ENCODE measurements around the gene CD164. TPM values are rescaled to one million over a fixed set of nuclear protein-coding genes. Genes with fewer than 3 reads are reported as not detected.

Gene CD164
- total and polyA plus RNA-seq, 2 of the 13 experiments (the other 11 are each of a cell fraction or from before 2014, with no cell fraction given), result 222 to 293 TPM

DNA sequence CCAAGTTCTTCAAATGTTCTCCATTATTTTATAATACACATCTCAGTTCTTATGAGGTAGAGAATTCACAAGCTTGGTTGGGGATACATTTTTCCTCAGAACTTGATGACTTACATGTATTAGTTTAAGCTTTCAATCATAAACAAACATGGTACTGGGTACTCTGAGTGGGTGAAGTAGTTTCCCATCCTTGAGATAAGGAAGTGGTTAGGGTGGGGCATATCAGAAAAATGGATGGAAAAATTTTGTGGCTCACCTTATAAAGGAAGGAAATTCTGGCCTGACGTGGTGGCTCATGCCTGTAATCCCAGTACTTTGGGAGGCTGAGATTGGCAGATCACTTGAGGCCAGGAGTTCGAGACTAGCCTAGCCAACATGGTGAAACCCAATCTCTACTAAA lies 52.0 kb downstream of the CD164 start:
- Histone ChIP-seq H3K4me1 (ENCODE audit: insufficient read depth, low read length) (peaks cover 27% of the 10 kb centered on the region), H3K36me3 (replicated peaks in 1 of 2; ENCODE audit: control insufficient read depth in 1 of 2, insufficient read depth in 2 of 2, low read length in 2 of 2) (no peaks in the 10 kb centered on the region), H2AFZ (ENCODE audit: low read length) (no peak overlapping the region), H3K4me3 (replicated peaks in 1 of 3; ENCODE audit: insufficient read depth in 1 of 3, low read depth in 2 of 3, low read length in 3 of 3) (no peak overlapping the region), H3K9me3 (ENCODE audit: low read length) (no peaks in the 10 kb centered on the region), H3K4me2 (ENCODE audit: low read depth, low read length) (no peak overlapping the region), H3K27me3 (ENCODE audit: control insufficient read depth in 1 of 2, insufficient read depth in 2 of 2, low read length in 2 of 2) (no peaks in the 10 kb centered on the region; a peak in 1 of 5 replicates), H3K27ac (ENCODE audit: extremely low read length, insufficient read depth, low read length) (no peak overlapping the region), H4K20me1 (ENCODE audit: insufficient read depth, low read length) (no peaks in the 10 kb centered on the region), H3K9ac (ENCODE audit: insufficient read depth, low read depth, low read length) (no peak overlapping the region), H3K79me2 (ENCODE audit: insufficient read depth, low read length) (no peaks in the 10 kb centered on the region)
- POLR2A ChIA-PET, result no interaction called here
- intact Hi-C loops (cut with micrococcal nuclease; ENCODE audit: unreplicated experiment), result no loop called here
- DNase-seq (ENCODE audit: low spot score), result no peak
- no TSS peak for BruUV-seq (replicated peaks)
- in situ Hi-C loops (cut with HindIII; ENCODE audit: extremely low pct_ligation_motif_present, low pct_unique_long_range_greater_than_20kb), result no loop called here
- ATAC-seq, result no peak
- no peak for TF ChIP-seq ZNF292 (CRISPR knock-in tag; IDR thresholded peaks at IDR 0.05; ENCODE audit: borderline replicate concordance, low read depth)
- TF ChIP-seq, protein P1, sequence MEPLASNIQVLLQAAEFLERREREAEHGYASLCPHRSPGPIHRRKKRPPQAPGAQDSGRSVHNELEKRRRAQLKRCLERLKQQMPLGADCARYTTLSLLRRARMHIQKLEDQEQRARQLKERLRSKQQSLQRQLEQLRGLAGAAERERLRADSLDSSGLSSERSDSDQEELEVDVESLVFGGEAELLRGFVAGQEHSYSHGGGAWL (CRISPR knock-in tag; IDR thresholded peaks at IDR 0.05), result no peak
- TF ChIP-seq, protein P2, sequence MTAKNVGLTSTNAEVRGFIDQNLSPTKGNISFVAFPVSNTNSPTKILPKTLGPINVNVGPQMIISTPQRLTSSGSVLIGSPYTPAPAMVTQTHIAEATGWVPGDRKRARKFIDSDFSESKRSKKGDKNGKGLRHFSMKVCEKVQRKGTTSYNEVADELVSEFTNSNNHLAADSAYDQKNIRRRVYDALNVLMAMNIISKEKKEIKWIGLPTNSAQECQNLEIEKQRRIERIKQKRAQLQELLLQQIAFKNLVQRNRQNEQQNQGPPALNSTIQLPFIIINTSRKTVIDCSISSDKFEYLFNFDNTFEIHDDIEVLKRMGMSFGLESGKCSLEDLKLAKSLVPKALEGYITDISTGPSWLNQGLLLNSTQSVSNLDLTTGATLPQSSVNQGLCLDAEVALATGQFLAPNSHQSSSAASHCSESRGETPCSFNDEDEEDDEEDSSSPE (CRISPR knock-in tag; IDR thresholded peaks at IDR 0.05), result no peak
- TF ChIP-seq ZNF567 (CRISPR knock-in tag; IDR thresholded peaks at IDR 0.05; ENCODE audit: borderline replicate concordance), result no peak
- TF ChIP-seq, protein P3, sequence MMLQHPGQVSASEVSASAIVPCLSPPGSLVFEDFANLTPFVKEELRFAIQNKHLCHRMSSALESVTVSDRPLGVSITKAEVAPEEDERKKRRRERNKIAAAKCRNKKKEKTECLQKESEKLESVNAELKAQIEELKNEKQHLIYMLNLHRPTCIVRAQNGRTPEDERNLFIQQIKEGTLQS (CRISPR knock-in tag; IDR thresholded peaks at IDR 0.05), result no peak
- no peak for TF ChIP-seq ZNF747 (CRISPR knock-in tag; IDR thresholded peaks at IDR 0.05; ENCODE audit: borderline replicate concordance)
- TF ChIP-seq ZNF17 (CRISPR knock-in tag; IDR thresholded peaks at IDR 0.05), result no peak
- CTCF ChIA-PET (ENCODE audit: low intra/inter-chr PET ratio, low total read pairs), result no interaction called here
- WGBS (ENCODE audit: low lambda C conversion rate), result 87% methylated on average over 2 of the region's 2 CpGs
- FAIRE-seq, result no peak

Data from HepG2 (cell line).